H1 (cell line): Measurements from ENCODE around the gene CD81. TPM values are rescaled to one million over a fixed set of nuclear protein-coding genes. Genes with fewer than 3 reads are reported as not detected.

ENCODE experiments used
- CTCF ChIA-PET: fragments of 300-600 bp; sonication (Branson Sonifier 250); formaldehyde crosslinking; loops from one replicate; lab custom pipeline; 2021; ENCODE audit not compliant: partially characterized antibody; lab: Charles Lee
- POLR2A ChIA-PET: fragments of 300-600 bp; sonication (Branson Sonifier 250); formaldehyde crosslinking; loops from one replicate; lab custom pipeline; 2021; ENCODE audit warnings: inconsistent platforms; ENCODE audit not compliant: partially characterized antibody; lab: Charles Lee
- DNase-seq, 2 experiments: peaks; one replicate each; pipeline versions ENCODE4 v3.0.0 to v3.0.0-alpha.2; 2010 to 2022; ENCODE audit warnings: low spot score in 2 of 2, low read depth in 1 of 2, mixed read lengths in 1 of 2
- FAIRE-seq: peaks from 2 replicates; lab custom pipeline; 2011; peaks lifted over from hg19 to GRCh38; lab: Jason Lieb, UNC
- H2AFZ ChIP-seq: 2 replicates; pipeline ENCODE4 v1.8.1; 2012; ENCODE audit warnings: low read length, inconsistent platforms
- H2AK5ac ChIP-seq: 2 replicates; pipeline ENCODE4 v1.6.1; 2013; ENCODE audit warnings: low read depth, low read length
- H2BK120ac ChIP-seq: replicated peaks from 2 replicates; pipeline ENCODE3; 2013; ENCODE audit warnings: low read depth, low read length, inconsistent platforms
- H2BK12ac ChIP-seq: 2 replicates; pipeline ENCODE4 v1.6.1; 2013; ENCODE audit warnings: low read depth, low read length
- H2BK15ac ChIP-seq: 2 replicates; pipeline ENCODE4 v1.6.1; 2013; ENCODE audit warnings: low read length
- H2BK20ac ChIP-seq: 2 replicates; pipeline ENCODE4 v1.6.1; 2013; ENCODE audit warnings: low read length
- H2BK5ac ChIP-seq: 2 replicates; pipeline ENCODE4 v1.6.1; 2013; ENCODE audit warnings: low read depth, low read length
- H3K14ac ChIP-seq: 2 replicates; pipeline ENCODE4 v1.6.1; 2013; ENCODE audit warnings: inconsistent platforms; ENCODE audit not compliant: insufficient read length
- H3K18ac ChIP-seq: 2 replicates; pipeline ENCODE4 v1.6.1; 2013; ENCODE audit warnings: low read length; ENCODE audit errors: extremely low read depth
- H3K23ac ChIP-seq: 2 replicates; pipeline ENCODE4 v1.6.1; 2013; ENCODE audit warnings: inconsistent platforms; ENCODE audit not compliant: insufficient read length
- H3K23me2 ChIP-seq: 2 replicates; pipeline ENCODE4 v1.6.1; 2013; ENCODE audit warnings: low read depth, low read length
- H3K27ac ChIP-seq: 2 replicates; pipeline ENCODE4 v1.6.1; 2011; ENCODE audit warnings: low read depth, low read length, inconsistent platforms
- H3K27me3 ChIP-seq, 4 experiments: replicated peaks in 1 of 4; 1 replicate in 1 of 4; 2 replicates in 3 of 4; pipeline versions ENCODE4 v1.6.1 to v1.8.1; 2011 to 2013; ENCODE audit warnings: low read length in 3 of 4, mild to moderate bottlenecking in 3 of 4, inconsistent platforms in 2 of 4, mixed read lengths in 2 of 4, moderate library complexity in 1 of 4; ENCODE audit not compliant: control insufficient read depth in 3 of 4, insufficient read depth in 3 of 4; ENCODE audit errors: extremely low read depth in 1 of 4
- H3K36me3 ChIP-seq, 4 experiments: 2 replicates each; pipeline versions ENCODE4 v1.6.1 to v1.8.1; 2011 to 2013; ENCODE audit warnings: mild to moderate bottlenecking in 4 of 4, low read length in 3 of 4, moderate library complexity in 2 of 4, control low read depth in 1 of 4, inconsistent platforms in 1 of 4; ENCODE audit not compliant: insufficient read depth in 4 of 4, control insufficient read depth in 2 of 4
- H3K4ac ChIP-seq: replicated peaks from 2 replicates; pipeline ENCODE3; 2013; ENCODE audit warnings: low read length, low read depth, mixed read lengths, inconsistent platforms; ENCODE audit not compliant: insufficient read length
- H3K4me1 ChIP-seq, 4 experiments: replicated peaks in 1 of 4; 1 replicate in 1 of 4; 2 replicates in 3 of 4; pipeline versions ENCODE4 v1.6.1 to v1.8.1; 2011 to 2013; ENCODE audit warnings: low read length in 3 of 4, inconsistent platforms in 2 of 4, mixed read lengths in 1 of 4; ENCODE audit not compliant: insufficient read depth in 4 of 4, control insufficient read depth in 3 of 4
- H3K4me2 ChIP-seq, 2 experiments: 2 replicates each; pipeline versions ENCODE4 v1.6.1 to v1.8.1; 2011 to 2013; ENCODE audit warnings: low read depth in 2 of 2, low read length in 2 of 2, control low read depth in 1 of 2, inconsistent platforms in 1 of 2, mild to moderate bottlenecking in 1 of 2; ENCODE audit not compliant: insufficient read depth in 1 of 2
- H3K4me3 ChIP-seq, 4 experiments: fragments of 200-600, 300-600 bp in 1 of 4; sonication (generic), shearing (Covaris generic), sonication (Bioruptor Twin) in 1 of 4; 2 replicates each; pipeline versions ENCODE4 v1.5.1 to v1.8.1; 2011 to 2016; ENCODE audit warnings: low read length in 4 of 4, low read depth in 3 of 4, control low read depth in 2 of 4, inconsistent platforms in 2 of 4, mild to moderate bottlenecking in 2 of 4, mixed read lengths in 1 of 4, moderate library complexity in 1 of 4; ENCODE audit not compliant: insufficient read depth in 2 of 4; ENCODE audit errors: extremely low read depth in 1 of 4
- H3K56ac ChIP-seq: replicated peaks from 2 replicates; pipeline ENCODE3; 2013; ENCODE audit warnings: low read depth, mild to moderate bottlenecking, mixed read lengths, low read length, inconsistent platforms; ENCODE audit not compliant: insufficient read length
- H3K79me1 ChIP-seq: 2 replicates; pipeline ENCODE4 v1.6.1; 2013; ENCODE audit warnings: low read depth, low read length, control low read depth
- H3K79me2 ChIP-seq, 2 experiments: 2 replicates each; pipeline versions ENCODE4 v1.6.1 to v1.8.1; 2012 to 2013; ENCODE audit warnings: low read length in 2 of 2, mild to moderate bottlenecking in 2 of 2, inconsistent platforms in 1 of 2; ENCODE audit not compliant: insufficient read depth in 2 of 2, control insufficient read depth in 1 of 2
- H3K9ac ChIP-seq, 4 experiments: replicated peaks in 1 of 4; 1 replicate in 1 of 4; 2 replicates in 3 of 4; pipeline versions ENCODE4 v1.6.1 to v1.8.1; 2011 to 2013; ENCODE audit warnings: low read depth in 3 of 4, low read length in 3 of 4, control low read depth in 2 of 4, mild to moderate bottlenecking in 2 of 4, moderate library complexity in 2 of 4, inconsistent platforms in 1 of 4; ENCODE audit errors: extremely low read depth in 1 of 4
- H3K9me3 ChIP-seq, 2 experiments: 2 replicates each; pipeline versions ENCODE4 v1.6.1 to v1.8.1; 2012 to 2013; ENCODE audit warnings: mild to moderate bottlenecking in 2 of 2, moderate library complexity in 2 of 2, control low read depth in 1 of 2, inconsistent platforms in 1 of 2, low read depth in 1 of 2, low read length in 1 of 2, mixed read lengths in 1 of 2; ENCODE audit not compliant: insufficient read depth in 2 of 2
- H4K20me1 ChIP-seq, 2 experiments: replicated peaks in 1 of 2; 2 replicates each; pipeline versions ENCODE3 to v1.8.1; 2011 to 2013; ENCODE audit warnings: inconsistent platforms in 2 of 2, low read length in 2 of 2, mild to moderate bottlenecking in 1 of 2; ENCODE audit not compliant: insufficient read depth in 2 of 2, control insufficient read depth in 1 of 2
- H4K5ac ChIP-seq: 2 replicates; pipeline ENCODE4 v1.6.1; 2013; ENCODE audit warnings: low read length, low read depth, mixed read lengths, inconsistent platforms; ENCODE audit not compliant: insufficient read length
- H4K8ac ChIP-seq: 2 replicates; pipeline ENCODE4 v1.8.0; 2013; ENCODE audit warnings: mild to moderate bottlenecking, moderate library complexity, low read length, inconsistent platforms; ENCODE audit not compliant: insufficient read depth; ENCODE audit errors: extremely low read depth
- H4K91ac ChIP-seq: replicated peaks from 2 replicates; pipeline ENCODE3; 2013; ENCODE audit warnings: low read length, mixed read lengths, inconsistent platforms; ENCODE audit not compliant: insufficient read length
- BCL11A ChIP-seq, 2 experiments: IDR thresholded peaks; one replicate each; pipeline ENCODE4 v1.6.1; 2011; ENCODE audit warnings: low read depth in 2 of 2, low read length in 2 of 2, mild to moderate bottlenecking in 2 of 2
- CHD1 ChIP-seq: IDR thresholded peaks from 2 replicates; pipeline ENCODE4 v1.6.1; 2012; ENCODE audit warnings: low read depth, low read length, improper control_type of control experiment
- GTF2F1 ChIP-seq: IDR thresholded peaks from 2 replicates; pipeline ENCODE4 v1.6.1; 2012; ENCODE audit warnings: low read depth, low read length, improper control_type of control experiment, borderline replicate concordance
- HDAC2 ChIP-seq, 2 experiments: fragments of 300-600 bp in 1 of 2; sonication (generic) in 1 of 2; IDR thresholded peaks; 2 replicates each; pipeline ENCODE4 v1.6.1; 2011 to 2012; ENCODE audit warnings: low read depth in 2 of 2, low read length in 2 of 2, mild to moderate bottlenecking in 2 of 2, moderate library complexity in 2 of 2, borderline replicate concordance in 1 of 2, inconsistent platforms in 1 of 2
- HDAC6 ChIP-seq: IDR thresholded peaks from one replicate; pipeline ENCODE4 v1.7.1; 2012; ENCODE audit warnings: low read depth, mild to moderate bottlenecking, inconsistent platforms, low read length, moderate library complexity
- JUND ChIP-seq: IDR thresholded peaks from 2 replicates; pipeline ENCODE4 v1.6.1; 2011; ENCODE audit warnings: mild to moderate bottlenecking, improper control_type of control experiment, low read length
- KDM1A ChIP-seq: fragments of 200-600, 300-600 bp; sonication (generic); IDR thresholded peaks from 2 replicates; pipeline ENCODE4 v1.7.1; 2016; ENCODE audit warnings: mild to moderate bottlenecking, low read length, borderline replicate concordance
- KDM5A ChIP-seq: fragments of 200-600 bp; IDR thresholded peaks from 2 replicates; pipeline ENCODE4 v1.7.1; 2012; ENCODE audit warnings: mild to moderate bottlenecking, low read length, inconsistent platforms, mixed read lengths
- NANOG ChIP-seq: IDR thresholded peaks from 2 replicates; pipeline ENCODE4 v1.6.1; 2011; ENCODE audit warnings: low read length, low read depth, mild to moderate bottlenecking, inconsistent platforms; ENCODE audit not compliant: insufficient read depth, poor library complexity, severe bottlenecking
- SIN3A ChIP-seq, 2 experiments: IDR thresholded peaks in 1 of 2; conservative IDR thresholded peaks in 1 of 2; 2 replicates each; pipeline ENCODE4 v1.6.1; 2011 to 2012; ENCODE audit warnings: low read length in 2 of 2, improper control_type of control experiment in 1 of 2, low read depth in 1 of 2, mild to moderate bottlenecking in 1 of 2
- SRF ChIP-seq: IDR thresholded peaks from 2 replicates; pipeline ENCODE4 v1.6.1; 2011; ENCODE audit warnings: mild to moderate bottlenecking, low read depth, low read length, moderate library complexity
- TBP ChIP-seq: IDR thresholded peaks from 2 replicates; pipeline ENCODE4 v1.6.1; 2011; ENCODE audit warnings: low read depth, low read length, improper control_type of control experiment
- WGBS, 2 experiments: shearing (Covaris generic) in 1 of 2; methylation state at CpG; one replicate each; pipeline versions ENCODE4 v1.1.6 to v1.1.7; 2013 to 2015; ENCODE audit warnings: low lambda C conversion rate in 2 of 2, mixed read lengths in 2 of 2, inconsistent platforms in 1 of 2, low coverage in 1 of 2, missing lambda C conversion rate in 1 of 2; ENCODE audit not compliant: insufficient replicate concordance in 2 of 2, insufficient coverage in 1 of 2, insufficient read length in 1 of 2; ENCODE audit errors: extremely low coverage in 1 of 2, missing lambda C conversion rate in 1 of 2; 5-methylcytosine and 5-hydroxymethylcytosine counted together
- polyA plus RNA-seq, 7 experiments: library from polyadenylated mRNA; depleted of rRNA in 3 of 7; stranded (reverse) in 5 of 7; unstranded in 2 of 7; fragments of >200 nt in 5 of 7; fragments of 200-250 nt in 2 of 7; gene quantifications; 1 replicate in 5 of 7; 2 replicates in 1 of 7; 4 replicates in 1 of 7; pipeline versions ENCODE4 v1.2.1 to v1.2.3, GENCODE V29; 2011 to 2013; ENCODE audit warnings: missing spikeins in 2 of 7, mixed read lengths in 2 of 7
- total RNA-seq: library from RNA; stranded (reverse); fragmentation: NEBNext Ultra II Directional; extraction: Animal tissue kit (Norgen Biotek cat#: 25700); gene quantifications from 2 replicates; pipeline ENCODE4 v1.2.1, GENCODE V29; 2021
- TF ChIP-seq, protein P1 (sequence below): IDR thresholded peaks from 2 replicates; pipeline ENCODE4 v1.6.1; 2011; ENCODE audit warnings: low read length, improper control_type of control experiment

The CD81 gene
- total and polyA plus RNA-seq, 2 of the 8 experiments (the other 6 are each of a cell fraction or from before 2014, with no cell fraction given), result 238 to 309 TPM

DNA sequence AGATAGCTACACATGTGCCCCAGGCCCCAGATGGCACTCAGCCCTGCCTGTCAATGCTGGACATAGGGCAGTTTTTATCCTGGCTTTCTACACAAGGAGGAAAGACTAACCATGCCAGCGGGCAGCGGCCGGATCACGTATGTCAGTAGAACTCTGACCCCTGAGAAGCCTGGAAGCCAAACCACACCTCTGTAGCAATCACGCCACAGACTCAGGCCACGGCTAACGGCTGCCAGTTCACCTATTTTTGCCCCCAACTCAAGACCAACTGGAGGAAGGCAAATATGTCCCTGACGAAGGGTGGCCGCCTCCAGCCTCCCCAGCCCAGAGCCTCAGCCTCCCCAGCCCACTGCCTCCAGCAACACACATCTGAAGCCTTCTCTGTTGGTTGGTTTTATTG is 7.2 kb upstream of the CD81 start:
- DNase-seq, result no peak
- Histone ChIP-seq H2BK15ac (no peak overlapping the region), H4K5ac (no peak overlapping the region), H3K18ac (no peak overlapping the region), H2AK5ac (no peak overlapping the region), H3K4me3 (no peak overlapping the region), H3K79me1 (no peaks in the 10 kb centered on the region), H2BK20ac (no peak overlapping the region), H3K27ac (no peak overlapping the region), H4K8ac (no peak overlapping the region), H4K20me1 (peaks cover 0 to 1% of the 10 kb centered on the region in 2 experiments), H2BK12ac (no peak overlapping the region), H3K4ac (no peak overlapping the region), H3K23me2 (no peaks in the 10 kb centered on the region), H3K4me1 (no peaks in the 10 kb centered on the region), H3K27me3 (0 out of 7 replicates have a peak, but pooled peaks cover 0 to 2% (median 0%) of the 10 kb centered on the region in 4 experiments), H3K36me3 (no peaks in the 10 kb centered on the region), H3K9ac (no peak overlapping the region), H2BK120ac (no peak overlapping the region), H3K4me2 (no peak overlapping the region), H3K23ac (no peak overlapping the region), H4K91ac (no peak overlapping the region), H3K14ac (no peak overlapping the region), H2AFZ (no peak overlapping the region), H3K56ac (no peak overlapping the region), H3K79me2 (no peaks in the 10 kb centered on the region), H2BK5ac (no peak overlapping the region), H3K9me3 (no peaks in the 10 kb centered on the region)
- ChIA-PET POLR2A (interaction anchor here (0.8 kb wide), 1 partner anchor 8 kb away, joined by 3 read pairs; no protein-coding TSS in a partner anchor), CTCF (interaction anchor here (0.7 to 0.9 kb wide), 2 partner anchors 11 to 64 kb away, joined by 3 to 4 read pairs; no protein-coding TSS in a partner anchor)
- WGBS, 2 experiments, result 91% methylated on average over 5 of the region's 9 CpGs; no CpG with 5 or more reads in 1 of the 2 experiments
- no peak for FAIRE-seq
- TF ChIP-seq GTF2F1 (no peak), SIN3A (conservative IDR thresholded peaks at IDR 0.05 in 1 of 2, IDR thresholded peaks at IDR 0.05 in 1 of 2; ENCODE audit: low read depth in 1 of 2, low read length in 2 of 2) (no peak), KDM5A (no peak), SRF (no peak), NANOG (no peak), BCL11A (IDR thresholded peaks at IDR 0.05; ENCODE audit: low read depth in 2 of 2, low read length in 2 of 2) (no peak), HDAC6 (no peak), HDAC2 (IDR thresholded peaks at IDR 0.05; ENCODE audit: borderline replicate concordance in 1 of 2, low read depth in 2 of 2, low read length in 2 of 2) (no peak), CHD1 (no peak), JUND (no peak), TBP (no peak), KDM1A (no peak)
- TF ChIP-seq, protein P1, sequence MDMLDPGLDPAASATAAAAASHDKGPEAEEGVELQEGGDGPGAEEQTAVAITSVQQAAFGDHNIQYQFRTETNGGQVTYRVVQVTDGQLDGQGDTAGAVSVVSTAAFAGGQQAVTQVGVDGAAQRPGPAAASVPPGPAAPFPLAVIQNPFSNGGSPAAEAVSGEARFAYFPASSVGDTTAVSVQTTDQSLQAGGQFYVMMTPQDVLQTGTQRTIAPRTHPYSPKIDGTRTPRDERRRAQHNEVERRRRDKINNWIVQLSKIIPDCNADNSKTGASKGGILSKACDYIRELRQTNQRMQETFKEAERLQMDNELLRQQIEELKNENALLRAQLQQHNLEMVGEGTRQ, result no peak
